NCI-H774 (cell line): ENCODE data around the gene MGRN1.
"Not testable (repeated sequence)": the region's sequence is repeated elsewhere in the genome, so short reads cannot be mapped to it uniquely, and the experiment has no call there.

ENCODE experiments used
- DNase-seq: peaks from one replicate; lab custom pipeline; 2025; lab: John Stamatoyannopoulos, UW

MGRN1 gene

DNA sequence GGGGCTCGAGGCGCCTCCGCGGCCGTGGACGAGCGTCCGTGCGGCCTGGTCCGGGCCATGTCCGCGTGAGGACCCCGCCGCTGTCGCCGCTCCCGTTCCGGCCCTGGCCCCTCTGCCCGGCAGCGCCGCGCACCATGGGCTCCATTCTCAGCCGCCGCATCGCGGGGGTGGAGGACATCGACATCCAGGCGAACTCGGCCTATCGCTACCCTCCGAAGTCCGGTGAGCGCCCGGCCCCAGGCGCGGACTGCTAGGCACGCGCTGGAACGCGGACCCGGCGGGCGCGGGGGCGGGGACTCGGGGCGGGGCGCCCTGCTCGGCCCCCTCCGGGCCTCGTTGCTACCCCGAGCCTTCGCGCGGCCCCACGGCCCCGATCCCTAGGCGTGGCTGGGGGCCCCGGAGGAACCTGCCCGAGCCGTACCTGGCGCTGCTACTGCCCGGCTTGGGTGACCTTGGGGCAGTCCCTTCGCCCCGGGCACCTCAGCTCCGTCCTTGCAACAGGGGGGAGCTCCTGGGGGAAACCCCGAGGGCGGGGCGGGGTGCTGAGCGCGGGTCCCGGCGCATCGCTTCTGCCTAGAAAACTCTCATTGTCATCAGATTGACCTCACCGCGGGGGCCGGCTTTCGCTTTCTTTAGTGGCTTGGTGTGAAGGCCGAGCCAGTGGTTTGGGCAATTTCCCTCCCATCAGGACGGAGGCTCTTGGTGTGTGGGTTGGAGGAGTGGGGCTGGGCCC lies 367 bp downstream of the MGRN1 start:
- no peak for DNase-seq

DNA sequence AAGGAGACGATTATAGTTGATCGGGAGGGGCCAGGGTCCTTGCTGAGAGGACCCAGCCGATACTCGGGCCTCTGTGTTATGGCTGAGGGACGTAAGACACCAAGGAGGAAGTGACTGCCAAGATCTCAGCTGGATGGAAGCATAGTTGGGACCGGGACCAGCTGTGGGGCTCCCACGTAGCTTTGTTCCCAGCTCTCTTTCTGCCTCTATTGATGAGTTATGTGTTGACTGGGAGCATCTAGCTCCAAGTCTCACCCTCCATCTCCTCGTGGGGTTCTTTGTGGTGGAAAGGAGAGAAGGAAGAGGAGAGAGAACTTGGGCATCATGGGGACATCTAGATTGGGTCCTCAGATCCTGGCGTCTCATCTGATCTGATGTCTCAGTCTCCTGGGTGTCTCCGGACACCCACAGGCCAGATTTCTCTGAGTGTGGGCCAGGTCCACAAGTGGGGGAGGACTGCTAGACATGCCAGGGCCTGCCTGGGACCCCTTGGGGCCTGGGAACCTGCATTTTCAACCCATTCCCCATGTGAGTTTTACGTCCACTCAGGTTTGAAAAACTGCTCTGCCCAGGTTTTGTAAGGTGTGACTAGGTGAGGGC lies 1.0 kb downstream of the MGRN1 start:
- DNase-seq: no peak

DNA sequence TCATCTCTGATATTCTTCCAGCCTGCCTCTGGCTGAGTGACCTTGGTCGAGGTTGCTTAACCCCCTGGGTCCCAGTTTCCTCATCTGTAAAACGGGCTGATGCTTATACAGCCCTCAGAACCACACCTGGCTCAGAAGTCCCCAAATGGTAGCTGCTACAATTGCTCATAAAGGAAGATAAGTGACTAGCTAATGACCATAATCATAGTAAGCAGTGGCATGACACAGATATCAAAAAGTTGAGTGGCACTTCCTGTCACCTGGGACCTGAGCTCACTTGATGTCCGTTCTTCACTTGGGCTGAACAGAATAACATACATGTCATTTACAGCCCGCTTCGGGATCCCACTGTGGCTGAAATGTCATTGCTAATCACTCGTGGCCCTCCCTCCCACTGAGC lies 1.8 kb downstream of the MGRN1 start:
- DNase-seq: no peak

DNA sequence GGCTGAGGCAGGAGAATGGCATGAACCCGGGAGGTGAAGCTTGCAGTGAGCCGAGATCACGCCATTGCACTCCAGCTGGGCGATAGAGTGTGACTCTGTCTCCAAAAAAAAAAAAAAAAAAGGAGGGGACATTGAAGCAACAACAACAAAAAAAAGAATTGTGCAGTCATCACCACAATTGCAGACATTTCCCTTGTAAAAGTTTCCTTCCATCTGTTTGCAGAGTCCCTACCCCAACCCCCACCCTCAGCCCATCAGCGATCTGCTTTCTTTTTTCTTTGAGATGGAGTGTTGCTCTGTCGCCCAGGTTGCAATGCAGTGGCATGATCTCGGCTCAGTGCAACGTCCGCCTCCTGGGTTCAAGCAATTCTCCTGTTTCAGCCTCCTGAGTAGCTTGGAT lies 3.7 kb downstream of the MGRN1 start:
- no peak for DNase-seq

DNA sequence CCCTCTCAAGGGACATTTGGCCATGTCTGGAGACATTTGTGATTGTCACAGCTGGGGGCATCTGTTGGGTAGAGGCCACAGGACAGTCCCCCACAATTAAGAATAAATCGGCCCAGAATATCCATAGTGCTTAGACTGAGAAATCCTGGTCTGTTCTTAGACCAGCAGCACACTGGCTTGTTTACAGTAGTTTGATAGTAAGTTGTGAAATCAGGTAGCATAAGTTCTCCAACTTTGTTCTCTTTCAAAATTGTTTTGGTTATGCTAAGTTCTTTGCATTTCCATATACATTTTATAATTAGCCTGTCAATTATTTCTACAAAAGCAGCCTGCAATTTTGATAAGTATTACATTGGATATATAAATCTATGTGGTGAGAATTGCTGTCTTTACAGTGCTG lies 6.8 kb downstream of the MGRN1 start:
- no peak for DNase-seq

DNA sequence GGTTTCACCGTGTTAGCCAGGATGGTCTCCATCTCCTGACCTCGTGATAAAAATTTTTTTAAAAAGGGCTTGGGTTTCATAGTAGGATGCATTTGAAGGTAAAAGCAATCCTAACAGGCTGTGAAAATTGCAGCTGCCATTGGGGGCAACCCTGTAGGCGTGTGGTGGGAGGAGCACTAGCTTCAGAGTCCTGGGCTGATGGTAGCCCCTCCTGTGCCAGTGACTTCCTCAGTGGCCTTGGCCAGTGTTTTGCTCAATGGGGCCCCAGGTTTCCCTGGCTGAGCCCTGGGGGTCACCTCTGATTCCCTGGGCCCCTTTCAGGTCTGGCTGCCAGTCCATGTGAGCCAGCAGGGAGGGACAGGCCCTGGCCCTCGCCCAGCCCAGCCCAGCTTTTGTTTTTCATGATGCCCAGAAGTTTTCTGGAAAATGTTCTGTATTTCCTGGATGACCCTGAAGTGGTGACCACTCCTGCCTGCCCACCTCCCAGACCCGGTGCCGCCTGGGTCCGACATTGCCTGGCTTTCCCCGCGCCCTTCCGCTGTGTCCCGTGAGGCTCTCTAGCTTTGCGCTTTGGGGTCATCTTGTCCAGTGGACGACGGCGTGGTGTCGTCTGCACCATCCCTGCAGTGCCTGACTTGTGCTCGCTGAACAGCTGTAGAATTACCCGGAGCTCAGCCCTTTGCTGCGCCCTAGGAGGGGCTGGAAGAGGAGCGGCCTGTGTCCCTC lies 9.4 kb downstream of the MGRN1 start:
- no peak for DNase-seq

DNA sequence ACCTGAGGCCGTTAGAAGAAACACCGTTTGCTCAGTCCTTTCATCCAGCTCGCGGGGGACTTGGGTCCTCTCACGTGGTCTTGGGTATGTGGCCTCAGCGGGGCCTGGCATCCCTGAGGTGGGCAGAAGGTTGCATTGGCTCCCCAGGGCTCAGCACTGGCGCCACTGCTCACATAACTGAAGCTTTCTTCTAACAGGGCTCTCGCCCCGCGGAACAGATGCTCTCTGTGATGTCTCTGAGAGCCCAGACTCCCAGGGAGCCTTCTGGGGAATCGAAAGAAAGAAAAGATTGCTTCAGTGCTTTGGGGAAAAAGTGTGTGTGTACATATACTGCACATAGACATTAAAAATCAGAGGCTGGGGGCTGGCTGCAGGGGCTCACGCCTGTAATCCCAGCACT lies 10.1 kb downstream of the MGRN1 start:
- no peak for DNase-seq

DNA sequence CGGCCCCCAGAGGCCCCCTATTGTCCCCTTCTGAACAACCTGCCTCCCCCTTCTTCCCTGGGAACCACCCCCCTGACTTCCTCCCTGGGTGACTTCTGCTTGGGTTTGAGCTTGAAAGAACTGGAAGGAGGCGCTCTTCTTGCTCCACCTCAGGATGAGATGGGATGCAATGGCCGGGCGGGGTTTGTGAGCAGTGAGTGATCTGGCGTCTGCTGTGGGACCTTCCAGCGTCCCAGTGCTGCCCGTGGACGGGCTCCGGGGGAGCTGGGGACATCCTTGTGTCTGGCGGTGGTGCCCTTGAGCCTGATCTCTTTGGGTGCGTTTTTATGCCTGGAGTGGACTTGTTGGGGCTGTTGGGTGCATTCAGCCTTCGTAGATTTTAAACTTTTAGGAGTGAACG lies 11.6 kb downstream of the MGRN1 start:
- DNase-seq: no peak

DNA sequence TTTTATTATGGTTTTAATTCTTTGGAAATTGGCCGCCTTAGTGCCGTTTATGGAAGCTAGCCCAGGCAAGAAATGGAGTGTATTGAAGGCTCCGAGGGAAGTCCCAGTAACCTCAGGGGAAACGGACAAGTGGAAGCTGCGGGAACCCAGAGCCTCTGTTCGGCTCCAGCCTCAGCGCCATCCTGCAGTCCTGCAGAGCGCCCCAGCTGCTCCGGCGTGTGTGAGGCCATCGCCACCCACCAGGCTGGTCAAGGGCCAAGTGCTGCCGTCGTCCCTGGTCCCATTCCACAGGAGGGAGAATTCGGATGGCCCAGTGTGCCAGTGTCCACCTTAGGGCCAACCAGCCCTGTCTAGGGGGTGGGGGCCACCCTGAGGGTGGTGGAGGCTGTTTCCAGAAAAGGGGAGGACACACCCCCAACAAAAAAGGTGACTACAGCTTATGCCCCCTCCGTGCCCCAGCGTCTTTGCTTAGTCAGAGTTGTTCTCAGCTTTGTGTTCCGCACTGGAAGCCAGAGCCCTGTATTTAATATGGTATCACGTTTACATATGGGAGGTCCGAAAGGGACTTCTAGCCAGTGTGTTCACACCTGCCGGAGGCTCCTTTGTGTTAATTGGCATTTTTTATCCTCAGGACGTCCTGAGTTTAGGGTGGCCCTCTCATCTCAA lies 13.0 kb downstream of the MGRN1 start:
- DNase-seq: no peak

DNA sequence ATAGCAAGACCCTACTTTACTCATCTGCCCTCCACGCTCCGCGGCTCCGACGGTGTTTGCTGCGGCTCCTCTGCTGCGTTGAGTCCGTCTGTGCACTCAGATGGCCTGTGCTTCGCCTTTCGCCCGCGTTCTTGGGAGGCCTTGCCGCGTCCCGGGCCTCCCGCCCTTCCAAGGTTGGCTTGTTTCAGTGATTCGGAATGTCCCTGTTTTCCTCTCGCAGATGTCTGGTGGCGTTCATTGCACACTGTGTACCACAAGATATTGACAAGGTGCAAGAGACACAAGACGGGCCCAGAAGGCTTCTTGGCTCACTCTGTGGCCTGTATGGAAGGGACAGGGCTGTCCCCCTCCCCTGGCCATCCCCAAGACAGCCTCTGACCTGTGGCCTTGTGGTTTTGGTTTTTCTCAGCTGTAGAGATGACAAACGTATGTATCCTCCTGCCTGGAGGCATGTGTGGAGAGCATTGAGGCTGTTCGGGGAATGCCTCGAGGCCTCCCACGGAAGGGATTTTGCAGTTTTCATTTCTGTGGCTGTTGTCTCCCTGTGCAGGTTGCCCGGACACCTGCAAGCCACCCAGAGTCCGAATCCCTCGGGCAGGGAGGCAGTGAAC lies 15.4 kb downstream of the MGRN1 start:
- DNase-seq: no peak

DNA sequence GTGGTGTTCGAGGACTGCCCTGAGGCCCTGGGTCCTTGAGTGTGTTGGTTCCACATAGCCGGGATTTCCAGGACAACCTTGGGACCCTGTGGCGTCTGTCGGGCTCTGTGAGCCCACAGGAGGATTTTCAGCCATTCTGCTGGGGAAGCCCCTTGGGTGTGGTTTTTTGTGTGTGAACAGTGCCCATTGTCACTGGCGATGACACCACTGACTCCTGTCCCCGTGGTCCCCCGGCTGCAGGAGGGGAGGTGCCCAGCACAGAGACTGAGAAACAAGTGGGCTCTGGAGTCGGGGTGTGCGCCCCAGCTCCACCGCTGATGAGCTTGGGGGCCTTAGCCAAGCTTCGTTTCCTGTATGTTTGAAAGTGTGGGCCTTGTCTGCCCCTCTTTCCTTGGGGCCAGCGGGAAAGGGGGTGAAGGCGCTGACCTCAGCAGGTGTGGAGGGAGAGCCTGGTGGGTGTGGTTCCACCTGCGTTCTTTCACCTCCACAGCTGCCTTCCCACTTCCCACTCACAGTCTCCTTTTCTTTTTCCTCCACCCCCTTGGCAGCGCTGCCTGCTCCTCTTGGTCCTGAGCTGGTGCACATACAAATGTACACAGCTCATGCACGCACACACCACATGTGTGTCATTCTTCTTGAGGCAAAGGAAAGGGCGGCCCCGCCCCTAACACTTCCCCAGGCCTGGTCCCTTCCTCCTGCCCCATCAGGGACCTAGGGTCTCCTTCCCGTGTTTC lies 16.1 kb downstream of the MGRN1 start:
- DNase-seq: no peak

DNA sequence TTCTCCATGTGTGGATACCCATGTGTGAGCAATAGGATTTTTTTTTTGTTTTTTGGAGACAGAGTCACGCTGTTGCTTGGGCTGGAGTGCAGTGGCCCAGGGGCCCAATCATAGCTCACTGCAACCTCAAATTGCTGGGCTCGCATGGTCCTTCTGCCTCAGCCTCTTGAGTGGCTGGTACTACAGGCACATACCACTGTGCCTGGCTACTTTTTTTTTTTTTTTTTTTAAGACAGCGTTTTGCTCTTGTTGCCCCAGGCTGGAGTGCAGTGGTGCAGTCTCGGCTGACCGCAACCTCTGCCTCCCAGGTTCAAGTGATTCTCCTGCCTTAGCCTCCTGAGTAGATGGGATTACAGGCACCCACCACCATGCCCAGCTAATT lies 16.7 kb downstream of the MGRN1 start:
- DNase-seq: no peak

DNA sequence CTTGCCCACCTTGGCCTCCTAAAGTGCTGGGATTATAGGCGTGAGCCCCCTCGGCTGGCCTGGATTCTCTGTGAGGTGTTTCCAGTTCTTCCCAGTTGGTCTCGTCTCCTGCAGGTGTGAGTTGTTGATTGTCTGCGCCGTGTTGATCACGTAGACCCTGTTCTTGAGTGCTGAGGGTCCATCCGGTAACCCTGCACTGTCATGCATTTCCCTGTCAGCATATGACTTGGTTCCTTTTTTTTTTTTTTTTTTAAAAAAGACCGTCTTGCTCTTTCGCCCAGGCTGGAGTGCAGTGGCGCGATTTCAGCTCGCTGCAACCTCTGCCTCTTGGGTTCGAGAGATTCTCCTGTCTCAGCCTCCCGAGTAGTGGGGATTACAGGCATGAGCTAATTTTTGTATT lies 17.3 kb downstream of the MGRN1 start:
- no peak for DNase-seq

DNA sequence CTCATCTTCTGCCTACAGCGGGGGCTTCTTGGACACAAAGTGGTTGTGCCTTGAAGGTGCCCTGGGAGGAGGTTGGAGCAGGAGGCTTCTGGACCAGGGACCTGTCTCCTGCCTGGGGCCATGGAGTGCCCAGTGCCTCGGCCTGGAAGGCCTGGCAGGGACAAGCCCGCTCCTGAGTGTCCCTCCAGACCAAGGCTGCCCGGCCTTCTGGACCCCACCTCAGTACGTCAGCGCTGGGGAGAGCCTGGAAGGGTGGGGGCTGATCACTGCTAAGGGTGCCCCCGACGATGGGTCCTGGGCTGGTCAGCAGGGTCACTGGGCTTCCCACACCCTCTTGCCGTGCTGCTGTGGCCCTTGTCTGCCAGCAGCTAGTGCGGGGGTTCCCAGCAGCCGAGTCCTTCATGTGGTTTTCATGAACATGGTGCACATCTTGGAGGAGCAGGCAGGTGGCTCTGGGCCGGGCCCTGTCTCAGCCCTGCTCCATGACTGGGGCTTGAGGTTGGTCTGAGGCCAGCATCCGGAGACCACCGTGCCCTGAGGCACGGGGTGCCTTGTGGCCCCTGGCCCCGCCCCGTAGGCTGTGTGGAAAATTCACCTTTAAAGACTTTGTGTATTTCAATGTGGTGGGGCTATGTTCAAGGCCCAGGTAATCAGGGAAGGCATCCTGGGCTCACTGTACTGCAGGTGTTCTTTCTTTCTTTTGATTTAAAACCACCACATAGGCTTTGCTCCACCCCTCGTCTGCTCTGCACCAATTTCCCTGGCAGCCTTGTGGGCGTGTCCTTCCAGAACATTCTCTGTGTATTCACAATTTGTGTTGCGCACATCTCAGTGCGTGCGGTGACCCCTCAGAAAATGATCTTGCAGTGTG lies 22.4 kb downstream of the MGRN1 start:
- no peak for DNase-seq

DNA sequence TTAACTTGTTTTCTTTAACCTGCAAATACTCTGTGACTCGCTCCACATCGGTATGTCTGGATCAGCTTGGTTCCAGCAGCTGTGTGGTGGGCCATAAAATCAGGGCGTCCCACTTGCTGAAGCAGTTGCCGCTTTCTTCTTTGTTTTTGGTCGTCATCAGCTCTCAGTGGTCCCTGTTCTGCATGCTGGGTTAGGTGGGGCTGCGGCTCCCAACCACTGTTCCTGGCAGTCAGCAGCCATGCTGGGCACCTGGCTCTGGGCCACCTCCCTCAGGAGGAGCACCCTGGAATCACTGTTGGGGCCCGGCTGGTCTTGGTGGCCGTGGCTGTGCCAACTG lies 23.0 kb downstream of the MGRN1 start:
- DNase-seq: no peak

DNA sequence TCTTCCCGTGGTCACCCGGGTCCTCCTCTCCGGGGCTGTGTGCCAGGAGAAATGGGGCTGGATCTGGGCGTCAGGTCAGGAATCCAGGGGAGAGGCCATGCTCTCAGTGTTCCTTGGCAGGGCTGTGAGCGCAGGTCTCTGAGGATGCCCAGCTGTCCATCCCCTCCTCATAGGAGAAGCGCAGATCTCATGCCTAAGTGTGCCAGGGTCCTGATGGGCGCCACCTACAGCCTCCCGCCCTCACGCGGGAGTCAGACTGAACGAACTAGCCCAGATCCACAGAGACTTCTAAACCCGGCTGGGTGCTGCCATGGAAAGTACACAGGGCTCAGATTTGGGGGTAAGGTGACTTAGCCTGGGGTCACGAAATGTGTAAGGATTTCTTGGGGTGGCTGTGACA lies 24.3 kb downstream of the MGRN1 start:
- no peak for DNase-seq

DNA sequence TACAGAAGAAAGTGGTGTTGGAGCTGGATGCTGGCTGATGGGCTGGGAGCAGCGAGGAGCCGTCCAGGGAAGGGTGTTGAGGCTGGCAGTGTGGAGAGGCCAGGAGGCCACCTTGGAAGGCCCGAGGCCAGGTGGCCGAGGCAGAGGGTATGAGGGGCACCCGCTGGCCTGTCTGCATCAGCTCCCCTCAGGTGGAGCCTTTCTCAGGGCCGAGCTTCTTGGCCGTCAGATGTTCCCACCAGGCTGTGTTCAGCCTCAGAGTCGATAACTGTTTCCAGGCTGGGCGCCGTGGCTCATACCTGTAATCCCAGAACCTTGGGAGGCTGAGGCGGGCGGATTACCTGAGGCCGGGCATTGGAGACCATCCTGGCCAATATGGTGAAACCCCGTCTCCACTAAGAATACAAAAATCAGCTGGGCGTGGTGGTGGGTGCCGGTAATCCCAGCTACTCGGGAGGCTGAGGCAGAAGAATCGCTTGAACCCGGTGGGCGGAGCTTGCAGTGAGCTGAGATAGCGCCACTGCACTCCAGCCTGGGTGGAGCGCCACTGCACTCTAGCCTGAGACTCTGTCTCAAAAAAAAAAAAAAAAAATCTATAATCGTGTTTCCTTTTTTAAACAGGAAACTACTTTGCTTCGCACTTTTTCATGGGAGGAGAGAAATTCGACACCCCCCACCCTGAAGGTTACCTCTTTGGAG lies 25.3 kb downstream of the MGRN1 start:
- DNase-seq: no peak

DNA sequence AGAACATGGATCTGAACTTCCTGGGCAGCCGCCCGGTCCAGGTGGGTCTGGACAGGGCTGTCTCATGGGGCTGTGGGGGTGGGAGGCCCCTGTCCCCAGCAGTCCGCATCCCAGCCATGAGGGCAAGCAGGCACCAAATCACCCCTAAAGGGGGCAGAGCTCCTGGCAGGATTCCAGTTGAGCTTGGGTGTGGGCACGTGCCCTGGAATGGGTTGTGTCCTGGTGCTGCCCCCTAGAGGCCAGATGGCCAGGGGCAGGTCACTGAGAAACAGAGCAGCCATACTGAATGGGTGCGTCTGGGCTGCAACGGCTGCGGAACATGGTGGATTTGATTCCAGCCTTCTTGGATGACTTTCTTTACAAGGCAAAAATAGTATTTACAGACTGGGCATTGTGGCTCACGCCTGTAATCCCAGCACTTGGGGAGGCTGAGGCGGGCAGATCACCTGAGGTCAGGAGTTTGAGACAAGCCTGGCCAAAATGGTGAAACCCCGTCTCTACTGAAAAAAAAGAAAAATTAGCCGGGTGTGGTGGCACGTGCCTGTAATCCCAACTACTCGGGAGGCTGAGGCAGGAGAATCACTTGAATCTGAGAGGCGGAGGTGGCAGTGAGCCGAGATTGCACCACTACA lies 25.9 kb downstream of the MGRN1 start:
- DNase-seq: not testable (repeated sequence)

DNA sequence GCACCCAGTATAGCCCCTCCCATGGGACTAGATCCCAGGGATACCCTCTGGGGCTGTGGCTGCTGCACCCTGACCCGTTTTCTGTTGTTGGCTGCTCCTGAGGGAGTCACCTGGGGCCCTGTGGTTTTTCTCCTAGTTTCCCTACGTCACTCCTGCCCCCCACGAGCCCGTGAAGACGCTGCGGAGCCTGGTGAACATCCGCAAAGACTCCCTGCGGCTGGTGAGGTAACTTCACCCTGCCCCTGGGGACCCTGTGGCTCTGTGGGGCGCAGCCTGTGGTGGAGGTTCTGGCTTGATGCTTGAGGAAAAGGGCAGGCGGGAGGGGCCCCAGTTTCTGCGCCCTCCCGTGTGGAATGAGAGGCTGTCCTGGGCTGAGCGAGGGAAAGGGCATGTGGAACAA lies 27.2 kb downstream of the MGRN1 start:
- no peak for DNase-seq

DNA sequence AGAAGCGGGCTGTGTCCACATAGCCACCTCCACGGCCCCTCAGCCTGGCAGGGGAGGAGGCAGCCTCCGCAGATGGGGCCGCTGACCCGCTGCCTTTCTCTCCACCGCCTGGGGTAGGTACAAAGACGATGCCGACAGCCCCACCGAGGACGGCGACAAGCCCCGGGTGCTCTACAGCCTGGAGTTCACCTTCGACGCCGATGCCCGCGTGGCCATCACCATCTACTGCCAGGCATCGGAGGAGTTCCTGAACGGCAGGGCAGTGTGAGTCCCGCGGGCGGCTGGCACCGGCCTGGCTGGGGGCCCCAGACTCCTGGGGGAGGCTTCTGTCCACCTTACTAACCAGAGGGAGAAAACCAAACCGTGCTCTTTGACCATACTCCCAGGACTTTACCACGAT lies 27.9 kb downstream of the MGRN1 start:
- no peak for DNase-seq
